Measurements from ENCODE around the gene MEGF9.
A peak's percentile ranks its signal among the peaks of the same experiment; 100 is the strongest.

Gene MEGF9

GRCh38 chr9:120730654-120731514 lies 16.6 kb upstream of the MEGF9 start:
- no peak for DNase-seq

- no peak for DNase-seq
These were observed 15.5 kb upstream of the MEGF9 start for GRCh38 chr9:120729791-120730241.

GRCh38 chr9:120726484-120726883 lies 12.2 kb upstream of the MEGF9 start:
- DNase-seq, result no peak

- DNase-seq, result no peak
These were observed 11.6 kb upstream of the MEGF9 start for GRCh38 chr9:120725907-120726306.

GRCh38 chr9:120724757-120725400 lies 10.6 kb upstream of the MEGF9 start:
- no peak for DNase-seq

- DNase-seq, result no peak
These were observed 9.3 kb upstream of the MEGF9 start for GRCh38 chr9:120723565-120723964.

GRCh38 chr9:120720404-120720803 lies 6.1 kb upstream of the MEGF9 start:
- DNase-seq, result no peak

GRCh38 chr9:120718316-120718715 lies 4.0 kb upstream of the MEGF9 start:
- no peak for DNase-seq

GRCh38 chr9:120717176-120717575 lies 2.9 kb upstream of the MEGF9 start:
- no peak for DNase-seq

- DNase-seq, result no peak
These were observed 2.2 kb upstream of the MEGF9 start for GRCh38 chr9:120716483-120716882.

GRCh38 chr9:120715389-120715924 lies 1.2 kb upstream of the MEGF9 start:
- DNase-seq, result no peak

GRCh38 chr9:120714846-120715388 lies 647 bp upstream of the MEGF9 start:
- no peak for DNase-seq

- peak; percentile 30 for DNase-seq
These were observed 798 bp downstream of the MEGF9 start for GRCh38 chr9:120713257-120714087.

GRCh38 chr9:120712539-120713031 lies 1.7 kb downstream of the MEGF9 start:
- no peak for DNase-seq

GRCh38 chr9:120711841-120712538 lies 2.3 kb downstream of the MEGF9 start:
- DNase-seq, result no peak

GRCh38 chr9:120711354-120711753 lies 2.9 kb downstream of the MEGF9 start:
- DNase-seq, result no peak

- DNase-seq, result no peak
These were observed 3.9 kb downstream of the MEGF9 start for GRCh38 chr9:120710110-120710981.

GRCh38 chr9:120708526-120709224 lies 5.6 kb downstream of the MEGF9 start:
- DNase-seq, result no peak

GRCh38 chr9:120707170-120707569 lies 7.1 kb downstream of the MEGF9 start:
- DNase-seq, result no peak

- no peak for DNase-seq
These were observed 9.1 kb downstream of the MEGF9 start for GRCh38 chr9:120705174-120705573.

Measured in activated CD8-positive, alpha-beta memory T cell treated with anti-CD3 and anti-CD28 coated beads, Interleukin-2, amount 50 U/mL, for 4 hours (primary cell).